Activated T-helper 1 cell treated with anti-CD3 and anti-CD28 coated beads, Interleukin-2, amount 50 U/mL, for 16 hours (primary cell): Measurements from ENCODE around the gene COPS9.

Experiments used
- DNase-seq, 2 donors: peaks; one replicate each; pipeline ENCODE4 v3.0.0-alpha.2; 2020; ENCODE audit warnings: low read depth in 1 of 2, low spot score in 1 of 2

The COPS9 gene

GRCh38 chr2:240166761-240167587, 30.9 kb upstream of the COPS9 start:
- DNase-seq = no peak

GRCh38 chr2:240166191-240166590, 30.1 kb upstream of the COPS9 start:
- DNase-seq = no peak

GRCh38 chr2:240165661-240166060, 29.6 kb upstream of the COPS9 start:
- no peak for DNase-seq

- no peak for DNase-seq
Observed at GRCh38 chr2:240165034-240165433, 28.9 kb upstream of the COPS9 start.

- no peak for DNase-seq
Observed at GRCh38 chr2:240164586-240164985, 28.5 kb upstream of the COPS9 start.

GRCh38 chr2:240163844-240164574, 27.9 kb upstream of the COPS9 start:
- DNase-seq = no peak

GRCh38 chr2:240162939-240163714, 27.0 kb upstream of the COPS9 start:
- no peak for DNase-seq

GRCh38 chr2:240162531-240162930, 26.4 kb upstream of the COPS9 start:
- DNase-seq = no peak

- DNase-seq = no peak
Observed at GRCh38 chr2:240162032-240162431, 25.9 kb upstream of the COPS9 start.

- no peak for DNase-seq
Observed at GRCh38 chr2:240161087-240161750, 25.1 kb upstream of the COPS9 start.

- no peak for DNase-seq
Observed at GRCh38 chr2:240160291-240161086, 24.4 kb upstream of the COPS9 start.

- no peak for DNase-seq
Observed at GRCh38 chr2:240159251-240159839, 23.2 kb upstream of the COPS9 start.

GRCh38 chr2:240157147-240157470, 21.0 kb upstream of the COPS9 start:
- no peak for DNase-seq

- DNase-seq = no peak
Observed at GRCh38 chr2:240156435-240157146, 20.5 kb upstream of the COPS9 start.

GRCh38 chr2:240155745-240156390, 19.8 kb upstream of the COPS9 start:
- DNase-seq = no peak

GRCh38 chr2:240155048-240155744, 19.1 kb upstream of the COPS9 start:
- DNase-seq = no peak

- DNase-seq = no peak
Observed at GRCh38 chr2:240154606-240155005, 18.5 kb upstream of the COPS9 start.

GRCh38 chr2:240153418-240153817, 17.3 kb upstream of the COPS9 start:
- DNase-seq = no peak
